ENCODE data around the gene SLC30A2.

Gene SLC30A2

GRCh38 chr1:26019641-26020315 is 26.1 kb downstream of the SLC30A2 start:
- H3K27ac ChIP-seq: no peak overlapping the region
- H3K4me3 ChIP-seq (ENCODE audit: low read depth, low read length): no peak overlapping the region
- H3K9ac ChIP-seq: no peak overlapping the region

GRCh38 chr1:26017606-26018005 is 28.3 kb downstream of the SLC30A2 start:
- Histone ChIP-seq H3K27ac (no peak overlapping the region), H2AFZ (no peak overlapping the region), H3K27me3 (ENCODE audit: control insufficient read depth, insufficient read depth, low read length) (no peaks in the 10 kb centered on the region), H3K9me3 (ENCODE audit: control insufficient read depth, low read length) (no peaks in the 10 kb centered on the region), H3K4me3 (ENCODE audit: low read depth, low read length) (no peak overlapping the region), H3K79me2 (no peaks in the 10 kb centered on the region), H3K4me1 (no peaks in the 10 kb centered on the region), H3K36me3 (ENCODE audit: control insufficient read depth, insufficient read depth, low read length) (no peaks in the 10 kb centered on the region), H3K4me2 (ENCODE audit: low read length) (no peak overlapping the region), H3K9ac (no peak overlapping the region)
- TF ChIP-seq, protein P1, sequence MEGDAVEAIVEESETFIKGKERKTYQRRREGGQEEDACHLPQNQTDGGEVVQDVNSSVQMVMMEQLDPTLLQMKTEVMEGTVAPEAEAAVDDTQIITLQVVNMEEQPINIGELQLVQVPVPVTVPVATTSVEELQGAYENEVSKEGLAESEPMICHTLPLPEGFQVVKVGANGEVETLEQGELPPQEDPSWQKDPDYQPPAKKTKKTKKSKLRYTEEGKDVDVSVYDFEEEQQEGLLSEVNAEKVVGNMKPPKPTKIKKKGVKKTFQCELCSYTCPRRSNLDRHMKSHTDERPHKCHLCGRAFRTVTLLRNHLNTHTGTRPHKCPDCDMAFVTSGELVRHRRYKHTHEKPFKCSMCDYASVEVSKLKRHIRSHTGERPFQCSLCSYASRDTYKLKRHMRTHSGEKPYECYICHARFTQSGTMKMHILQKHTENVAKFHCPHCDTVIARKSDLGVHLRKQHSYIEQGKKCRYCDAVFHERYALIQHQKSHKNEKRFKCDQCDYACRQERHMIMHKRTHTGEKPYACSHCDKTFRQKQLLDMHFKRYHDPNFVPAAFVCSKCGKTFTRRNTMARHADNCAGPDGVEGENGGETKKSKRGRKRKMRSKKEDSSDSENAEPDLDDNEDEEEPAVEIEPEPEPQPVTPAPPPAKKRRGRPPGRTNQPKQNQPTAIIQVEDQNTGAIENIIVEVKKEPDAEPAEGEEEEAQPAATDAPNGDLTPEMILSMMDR (IDR thresholded peaks at IDR 0.05): no peak

More at GRCh38 chr1:26019641-26020315, 26.1 kb downstream of the SLC30A2 start:
- no peak overlapping the region for H2AFZ ChIP-seq
- no peak overlapping the region for H3K4me2 ChIP-seq (ENCODE audit: low read length)
- H3K36me3 ChIP-seq (ENCODE audit: control insufficient read depth, insufficient read depth, low read length): no peaks in the 10 kb centered on the region
- no peaks in the 10 kb centered on the region for H3K4me1 ChIP-seq
- H3K9me3 ChIP-seq (ENCODE audit: control insufficient read depth, low read length): no peaks in the 10 kb centered on the region
- H3K27me3 ChIP-seq (ENCODE audit: control insufficient read depth, insufficient read depth, low read length): no peaks in the 10 kb centered on the region
- TF ChIP-seq, protein P1 (IDR thresholded peaks at IDR 0.05): no peak
- H3K79me2 ChIP-seq: no peaks in the 10 kb centered on the region

DNA sequence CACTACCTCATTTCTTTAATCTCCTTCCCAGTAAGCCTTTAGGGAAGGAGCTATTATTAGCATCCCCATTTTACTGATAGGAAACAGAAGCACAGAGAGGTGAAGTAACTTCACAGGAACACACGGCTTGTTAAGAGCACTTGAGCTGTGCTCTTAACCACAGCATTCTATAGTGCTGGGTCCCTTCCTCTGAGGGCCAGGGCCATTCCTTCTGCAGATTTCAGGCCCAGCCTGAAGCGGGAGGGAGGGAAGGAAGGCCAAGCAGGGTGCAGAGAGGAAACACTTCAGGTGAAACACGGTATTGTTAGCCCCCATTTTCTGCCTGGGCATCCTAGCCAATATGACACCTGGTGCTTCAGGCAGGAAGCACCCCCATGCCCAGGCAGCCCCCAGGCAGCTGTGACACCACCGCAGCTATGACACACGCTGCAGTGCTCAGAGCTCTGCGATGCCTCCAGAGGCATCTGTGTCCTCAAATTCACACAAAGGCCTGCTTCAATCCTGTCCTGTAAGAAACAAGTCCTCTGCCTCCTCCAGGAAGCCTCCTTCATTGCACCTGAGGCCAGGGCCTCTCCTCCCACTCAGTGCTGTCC is 28.9 kb downstream of the SLC30A2 start:
- H2AFZ ChIP-seq: no peak overlapping the region
- H3K9me3 ChIP-seq (ENCODE audit: control insufficient read depth, low read length): no peaks in the 10 kb centered on the region
- H3K4me2 ChIP-seq (ENCODE audit: low read length): no peak overlapping the region
- no peak overlapping the region for H3K4me3 ChIP-seq (ENCODE audit: low read depth, low read length)
- no peaks in the 10 kb centered on the region for H3K79me2 ChIP-seq
- no peak overlapping the region for H3K9ac ChIP-seq
- H3K4me1 ChIP-seq: no peaks in the 10 kb centered on the region
- H3K27me3 ChIP-seq (ENCODE audit: control insufficient read depth, insufficient read depth, low read length): no peaks in the 10 kb centered on the region
- H3K27ac ChIP-seq: no peak overlapping the region
- H3K36me3 ChIP-seq (ENCODE audit: control insufficient read depth, insufficient read depth, low read length): no peaks in the 10 kb centered on the region
- TF ChIP-seq, protein P1 (IDR thresholded peaks at IDR 0.05): no peak

GRCh38 chr1:26016258-26016952 is 29.5 kb downstream of the SLC30A2 start:
- Histone ChIP-seq H3K4me1 (no peaks in the 10 kb centered on the region), H2AFZ (no peak overlapping the region), H3K4me3 (ENCODE audit: low read depth, low read length) (no peak overlapping the region), H3K27ac (no peak overlapping the region), H3K9me3 (ENCODE audit: control insufficient read depth, low read length) (no peaks in the 10 kb centered on the region), H3K27me3 (ENCODE audit: control insufficient read depth, insufficient read depth, low read length) (no peaks in the 10 kb centered on the region), H3K36me3 (ENCODE audit: control insufficient read depth, insufficient read depth, low read length) (no peaks in the 10 kb centered on the region), H3K9ac (no peak overlapping the region), H3K4me2 (ENCODE audit: low read length) (no peak overlapping the region), H3K79me2 (no peaks in the 10 kb centered on the region)
- TF ChIP-seq, protein P1 (IDR thresholded peaks at IDR 0.05): no peak

All from parathyroid adenoma (tissue), 2 donors.